Measurements from ENCODE around the gene EPC2. TPM values are rescaled to one million over a fixed set of nuclear protein-coding genes. Genes with fewer than 3 reads are reported as not detected.

The EPC2 gene
- total RNA-seq, 1 experiment from 2014 or later, result 19.6 TPM

- H4K20me1 ChIP-seq (ENCODE audit: insufficient read depth), result peaks cover 19% of the 10 kb centered on the region; the same call in 1 of the 2 replicates
- H3K4me3 ChIP-seq (replicated peaks in 1 of 2; ENCODE audit: low read depth in 1 of 2, low read length in 2 of 2), result no peak overlapping the region
- H3K79me2 ChIP-seq (ENCODE audit: insufficient read depth, low read length), result peaks cover 95% of the 10 kb centered on the region
- no peak overlapping the region for H2AFZ ChIP-seq (ENCODE audit: low read depth, low read length, poor library complexity, severe bottlenecking)
- no peaks in the 10 kb centered on the region for H3K27me3 ChIP-seq (ENCODE audit: insufficient read depth, low read length)
- POLR2A ChIA-PET, result no interaction called here
- no peaks in the 10 kb centered on the region for H3K36me3 ChIP-seq (ENCODE audit: control insufficient read depth in 1 of 2, insufficient read depth in 2 of 2, low read length in 2 of 2)
- no peaks in the 10 kb centered on the region for H3K9me3 ChIP-seq (ENCODE audit: control insufficient read depth in 1 of 2, insufficient read depth in 1 of 2, low read depth in 1 of 2, low read length in 2 of 2)
- H3K4me1 ChIP-seq (ENCODE audit: control insufficient read depth in 1 of 2, insufficient read depth in 2 of 2, low read length in 2 of 2), result peaks cover 6 to 8% of the 10 kb centered on the region in 2 experiments; a peak in 3 of 4 replicates
- TF ChIP-seq CEBPB (IDR thresholded peaks at IDR 0.05; ENCODE audit: low read depth) (no peak), POLR2AphosphoS5 (IDR thresholded peaks at IDR 0.05; ENCODE audit: low read depth, low read length) (no peak), FOSL1 (IDR thresholded peaks at IDR 0.05; ENCODE audit: low read depth) (no peak), ELF1 (IDR thresholded peaks at IDR 0.05; ENCODE audit: borderline replicate concordance, low read depth) (no peak), ZNF274 (IDR thresholded peaks at IDR 0.05; ENCODE audit: low read depth, low read length) (no peak), REST (IDR thresholded peaks at IDR 0.05; ENCODE audit: low read depth) (no peak), CBX3 (IDR thresholded peaks at IDR 0.05; ENCODE audit: low read depth) (no peak), ATF3 (IDR thresholded peaks at IDR 0.05) (no peak), JUND (IDR thresholded peaks at IDR 0.05) (no peak), SP1 (IDR thresholded peaks at IDR 0.05; ENCODE audit: low read depth) (no peak), ZFX (IDR thresholded peaks at IDR 0.05) (no peak), MAX (IDR thresholded peaks at IDR 0.05) (no peak), SIN3A (IDR thresholded peaks at IDR 0.05; ENCODE audit: low read depth) (no peak), POLR2A (IDR thresholded peaks at IDR 0.05; ENCODE audit: borderline replicate concordance, extremely low read depth, insufficient read depth, insufficient read length) (no peak)
- ATAC-seq (no peak), DNase-seq (ENCODE audit: low read depth, low spot score) (no peak)
- intact Hi-C loops (cut with micrococcal nuclease), result no loop called here
- no peaks in the 10 kb centered on the region for H3K9me2 ChIP-seq (ENCODE audit: insufficient read depth)
- RAD21 ChIA-PET (ENCODE audit: low non-redundant PET in 1 of 2, low total read pairs in 2 of 2, uncharacterized antibody in 2 of 2, unreplicated experiment in 2 of 2), result no interaction called here
- no TSS peak for BruUV-seq (replicated peaks)
- H3K27ac ChIP-seq (ENCODE audit: low read depth, low read length), result no peak overlapping the region
- no peak overlapping the region for H3K9ac ChIP-seq (ENCODE audit: low read length)
- H3K4me2 ChIP-seq (ENCODE audit: low read length), result no peak overlapping the region
- CTCF ChIA-PET, result no interaction called here
Measured at GRCh38 chr2:148649936-148650335, 5.4 kb downstream of the EPC2 start.

Data from HCT116 (cell line).